HG03159 (cell line): Measurements from ENCODE around the gene PRM3.

Experiments used
- ATAC-seq: cut with Tn5 transposase; IDR thresholded peaks from one replicate; pipeline ENCODE4 v1.9.1; 2021; ENCODE audit warnings: mild to moderate bottlenecking, moderate library complexity; ENCODE audit not compliant: unreplicated experiment

PRM3 gene

DNA sequence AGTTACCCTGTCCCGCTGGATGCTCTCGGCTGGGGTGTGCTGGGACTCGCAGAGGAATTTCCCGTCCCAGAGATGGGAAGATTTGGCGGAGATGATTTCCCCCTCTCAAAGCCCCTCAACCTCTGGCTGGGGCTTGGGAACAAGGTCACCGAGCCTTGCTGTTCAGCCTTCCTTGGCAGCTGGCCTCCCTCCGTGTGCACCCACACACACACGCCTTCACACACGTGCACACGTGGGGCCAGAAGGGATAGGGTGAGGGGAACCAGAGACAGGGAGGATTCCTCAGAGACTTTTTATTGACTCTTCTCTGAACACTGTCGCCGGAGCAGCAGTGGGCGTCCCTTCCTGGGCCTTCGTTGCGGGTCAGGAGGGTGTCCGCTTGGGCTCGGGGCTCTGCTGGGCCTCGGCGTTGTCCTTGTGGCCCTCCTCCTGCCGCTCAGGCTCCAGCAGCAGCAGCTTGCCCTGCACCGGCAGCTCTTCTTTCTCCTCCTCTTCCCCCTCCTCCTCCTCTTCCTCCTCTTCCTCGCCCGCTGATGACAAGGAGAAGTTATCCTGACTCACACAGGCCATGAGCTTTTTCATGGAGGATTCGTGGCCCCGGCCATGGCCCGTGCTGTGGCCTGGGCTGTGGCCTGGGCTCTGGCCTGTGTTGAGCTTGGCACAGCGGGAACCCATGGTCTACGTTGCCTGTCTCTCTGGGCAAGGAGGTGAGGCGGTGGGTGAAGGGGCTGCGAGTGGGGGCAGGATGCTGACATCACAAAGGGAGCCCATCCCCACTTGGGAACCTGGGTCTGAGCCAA lies at the start of gene PRM3:
PRM3 (minus strand) TSS at position 709 of the 800 bp plus-strand sequence; CDS start at position 675, 34 bp downstream.
- ATAC-seq: no peak

- no peak for ATAC-seq
Measured at GRCh38 chr16:11322823-11323222, 49.4 kb upstream of the PRM3 start.

- no peak for ATAC-seq
Measured at GRCh38 chr16:11321662-11322061, 48.2 kb upstream of the PRM3 start.

DNA sequence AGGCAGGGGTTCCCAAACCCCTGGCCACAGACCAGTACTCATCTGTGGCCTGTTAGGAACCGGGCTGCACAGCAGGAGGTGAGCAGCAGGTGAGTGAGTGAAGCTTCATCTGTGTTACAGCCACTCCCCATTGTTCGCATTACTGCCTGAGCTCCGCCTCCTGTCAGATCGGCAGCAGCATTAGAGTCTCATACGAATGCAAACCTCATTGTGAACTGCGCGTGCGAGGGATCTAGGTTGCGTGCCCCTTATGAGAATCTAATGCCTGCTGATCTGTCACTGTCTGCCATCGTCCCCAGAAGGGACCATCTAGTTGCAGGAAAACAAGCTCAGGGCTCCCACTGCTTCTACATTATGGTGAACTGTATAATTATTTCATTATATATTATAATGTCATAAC lies 46.7 kb upstream of the PRM3 start:
- ATAC-seq: no peak

DNA sequence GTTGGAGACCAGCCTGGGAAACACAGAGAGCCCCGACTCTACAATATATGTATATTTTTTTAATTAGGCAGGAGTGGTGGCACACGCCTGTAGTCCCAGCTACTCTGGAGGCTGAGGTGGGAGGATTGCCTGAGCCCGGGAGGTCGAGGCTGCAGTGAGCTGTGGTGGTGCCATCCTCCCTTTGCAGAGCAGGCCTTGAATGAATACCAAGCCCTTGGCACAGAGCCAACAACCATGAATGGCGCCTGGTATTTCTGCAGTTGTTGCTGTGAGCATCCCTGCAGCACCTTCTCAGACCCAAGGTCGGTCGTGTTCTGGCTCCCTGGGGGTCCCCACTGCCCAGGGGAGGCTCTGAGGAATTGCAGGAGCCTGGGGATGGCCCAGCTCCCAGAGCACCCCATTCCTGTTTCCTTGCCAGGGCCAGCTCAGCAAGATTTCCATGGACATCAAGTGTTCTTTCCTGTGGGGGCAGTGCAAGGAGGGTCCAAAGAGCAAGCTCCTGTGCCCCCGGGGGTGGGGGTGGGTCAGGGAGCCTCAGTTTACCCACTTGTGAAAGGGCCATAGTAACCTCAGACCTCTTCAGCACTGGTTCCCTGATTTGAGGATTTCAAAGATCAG lies 46.2 kb upstream of the PRM3 start:
- no peak for ATAC-seq

DNA sequence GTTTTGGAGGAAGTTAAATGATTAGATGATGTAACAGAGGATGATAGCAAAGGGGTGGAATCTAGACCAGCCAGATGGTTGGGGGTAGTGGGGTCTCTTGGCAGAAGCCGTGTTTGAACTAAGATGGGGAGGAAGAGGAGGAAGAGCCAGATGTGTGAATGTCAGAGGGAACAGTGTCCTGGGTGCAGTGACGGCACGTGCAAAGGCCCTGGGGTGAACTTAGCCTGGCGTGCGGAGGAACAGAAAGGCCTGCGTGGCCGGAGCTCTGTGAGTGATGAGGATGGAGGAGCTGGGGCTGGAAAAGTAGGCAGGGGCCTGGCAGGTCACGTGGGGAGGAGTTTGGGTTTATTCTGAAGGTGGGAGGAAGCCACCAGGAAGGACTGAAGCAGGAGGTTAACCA lies 45.4 kb upstream of the PRM3 start:
- no peak for ATAC-seq

GRCh38 chr16:11316331-11317015 lies 43.0 kb upstream of the PRM3 start:
- no peak for ATAC-seq

DNA sequence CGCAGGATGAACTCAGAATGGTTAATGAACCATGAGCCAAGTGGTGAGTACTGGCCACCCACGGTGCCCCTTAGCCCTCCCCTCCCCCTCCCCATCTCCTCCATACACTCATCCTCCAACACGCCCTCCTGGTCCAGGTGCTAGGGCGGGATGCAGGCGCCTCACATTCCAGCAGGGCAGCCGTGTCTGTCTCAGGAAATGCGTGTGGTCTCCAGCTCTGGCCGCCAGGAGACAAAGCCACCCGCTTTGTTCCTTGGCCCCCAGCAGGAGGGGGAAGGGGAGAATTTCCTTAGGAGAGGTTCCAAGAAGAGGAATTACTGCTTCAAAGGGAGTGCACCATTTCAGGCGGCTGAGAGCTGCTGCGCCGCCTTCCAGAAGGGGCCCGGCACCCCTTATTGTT lies 42.1 kb upstream of the PRM3 start:
- ATAC-seq: no peak

- no peak for ATAC-seq
Measured at GRCh38 chr16:11314309-11314894, 41.0 kb upstream of the PRM3 start.

- no peak for ATAC-seq
Measured at GRCh38 chr16:11313493-11314308, 40.3 kb upstream of the PRM3 start.

- ATAC-seq: no peak
Measured at GRCh38 chr16:11312718-11313492, 39.5 kb upstream of the PRM3 start.

DNA sequence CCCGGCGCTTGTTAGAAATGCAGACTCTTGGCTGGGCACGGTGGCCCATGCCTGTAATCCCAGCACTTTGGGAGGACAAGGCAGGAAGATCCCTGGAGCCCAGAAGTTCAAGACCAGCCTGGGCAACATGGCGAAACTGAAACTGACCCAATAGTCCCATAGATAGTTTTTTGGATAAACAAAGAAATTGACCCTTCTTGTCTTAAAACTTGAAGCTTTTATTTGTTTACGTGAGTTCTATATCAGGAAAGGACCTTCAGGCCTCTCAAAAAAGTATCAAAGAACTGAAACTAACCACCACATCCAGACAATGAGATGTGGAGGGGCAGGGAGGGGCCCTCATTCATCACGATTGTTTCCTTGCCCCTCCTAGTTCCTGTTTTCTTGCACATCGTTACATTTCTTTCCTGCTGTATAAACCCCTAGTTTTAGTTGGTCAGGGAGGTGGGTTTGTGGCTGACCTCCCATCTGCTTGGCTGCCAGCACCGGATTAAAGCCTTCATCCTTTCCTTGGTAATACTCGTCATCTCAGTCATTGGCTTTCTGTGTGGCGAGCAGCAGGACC lies 37.6 kb upstream of the PRM3 start:
- peak; percentile 41 for ATAC-seq

GRCh38 chr16:11310634-11310977 lies 37.2 kb upstream of the PRM3 start:
- ATAC-seq: no peak

GRCh38 chr16:11309895-11310633 lies 36.6 kb upstream of the PRM3 start:
- peak; percentile 53 for ATAC-seq

DNA sequence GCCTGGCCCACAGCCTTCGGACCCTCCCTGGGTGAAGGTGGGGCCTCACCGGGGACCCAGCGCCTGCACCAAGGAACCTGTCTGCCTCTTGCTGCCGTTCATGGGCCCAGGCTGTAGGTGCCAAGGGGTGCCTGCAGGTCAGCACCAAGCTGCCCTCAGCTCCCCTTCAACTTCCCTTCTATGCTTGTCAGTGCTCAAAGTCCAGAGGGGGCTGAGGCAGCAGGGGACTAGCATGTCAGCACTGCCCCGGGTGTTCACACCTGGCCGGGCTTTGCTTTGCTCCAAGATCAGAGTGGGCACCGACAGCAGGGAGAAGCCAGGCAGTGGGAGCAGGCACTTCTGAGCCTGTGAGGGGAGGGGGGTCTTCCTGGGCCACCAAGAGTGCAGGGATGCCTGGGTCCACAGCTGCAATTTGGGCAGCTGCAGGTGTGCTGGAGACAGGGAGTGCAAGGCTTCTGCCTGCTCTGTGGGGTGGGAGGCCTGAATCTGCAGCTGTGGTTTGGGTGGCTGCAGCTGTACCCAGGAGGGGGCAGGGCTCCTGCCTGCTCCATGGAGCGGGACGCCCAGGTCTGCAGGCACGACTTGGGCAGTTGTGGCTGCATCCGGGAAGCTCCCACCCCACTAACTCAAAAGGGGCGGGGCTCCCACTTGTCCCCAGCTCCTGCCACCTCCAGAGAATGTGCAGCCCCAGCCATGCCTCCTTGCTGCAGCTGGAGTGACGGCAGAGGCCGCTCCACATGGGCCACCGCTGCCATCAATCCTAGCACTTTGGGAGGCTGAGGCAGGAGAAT lies 35.3 kb upstream of the PRM3 start:
- no peak for ATAC-seq

GRCh38 chr16:11307639-11308492 lies 34.4 kb upstream of the PRM3 start:
- ATAC-seq: no peak

GRCh38 chr16:11306997-11307638 lies 33.7 kb upstream of the PRM3 start:
- no peak for ATAC-seq
